ENCODE measurements around the gene OPN4. TPM values are rescaled to one million over a fixed set of nuclear protein-coding genes. Genes with fewer than 3 reads are reported as not detected.

OPN4 gene
- total RNA-seq, 1 donor from 2014 or later = not detected

DNA sequence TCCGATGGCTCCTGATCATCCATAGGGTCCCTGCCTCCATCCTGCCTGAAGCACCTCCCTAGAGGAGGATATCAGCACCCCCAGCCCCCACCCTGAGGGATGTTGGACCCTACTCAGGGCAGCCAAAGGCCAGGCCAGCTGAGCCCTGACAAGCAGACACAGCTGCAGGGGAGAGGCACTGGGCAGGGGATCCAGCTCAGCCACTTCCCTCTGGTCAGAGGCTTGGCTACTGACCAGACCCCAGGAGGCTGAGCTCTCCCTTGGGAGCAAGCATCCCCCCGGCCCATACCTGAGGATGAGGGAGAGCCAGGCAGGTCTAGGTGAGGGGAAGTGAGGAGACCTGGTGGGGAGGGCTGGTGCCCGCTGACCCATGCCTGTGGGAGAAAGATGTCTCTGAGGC lies 20.6 kb downstream of the OPN4 start:
- DNase-seq (ENCODE audit: low spot score in 2 of 2) (no peak), FAIRE-seq (no peak)

DNA sequence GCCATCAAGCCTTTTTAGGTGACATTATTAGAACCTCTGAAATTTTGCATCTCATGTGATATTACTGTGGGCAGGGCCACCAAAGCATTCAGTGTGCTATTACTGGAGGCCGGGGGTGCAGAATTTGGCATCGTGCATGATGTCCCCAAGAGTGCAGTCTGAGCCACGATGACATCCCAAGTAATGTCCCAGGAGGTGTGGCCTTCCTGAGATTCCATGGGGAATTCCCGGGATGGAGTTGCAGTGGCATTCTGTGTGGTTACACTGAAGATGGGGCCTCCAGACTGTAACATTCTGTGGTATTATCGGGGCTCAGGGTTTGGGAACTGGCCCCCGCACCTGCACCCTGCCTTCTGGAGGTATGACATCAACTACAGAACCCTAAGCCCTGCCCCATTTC lies 23.0 kb downstream of the OPN4 start:
- FAIRE-seq = no peak

DNA sequence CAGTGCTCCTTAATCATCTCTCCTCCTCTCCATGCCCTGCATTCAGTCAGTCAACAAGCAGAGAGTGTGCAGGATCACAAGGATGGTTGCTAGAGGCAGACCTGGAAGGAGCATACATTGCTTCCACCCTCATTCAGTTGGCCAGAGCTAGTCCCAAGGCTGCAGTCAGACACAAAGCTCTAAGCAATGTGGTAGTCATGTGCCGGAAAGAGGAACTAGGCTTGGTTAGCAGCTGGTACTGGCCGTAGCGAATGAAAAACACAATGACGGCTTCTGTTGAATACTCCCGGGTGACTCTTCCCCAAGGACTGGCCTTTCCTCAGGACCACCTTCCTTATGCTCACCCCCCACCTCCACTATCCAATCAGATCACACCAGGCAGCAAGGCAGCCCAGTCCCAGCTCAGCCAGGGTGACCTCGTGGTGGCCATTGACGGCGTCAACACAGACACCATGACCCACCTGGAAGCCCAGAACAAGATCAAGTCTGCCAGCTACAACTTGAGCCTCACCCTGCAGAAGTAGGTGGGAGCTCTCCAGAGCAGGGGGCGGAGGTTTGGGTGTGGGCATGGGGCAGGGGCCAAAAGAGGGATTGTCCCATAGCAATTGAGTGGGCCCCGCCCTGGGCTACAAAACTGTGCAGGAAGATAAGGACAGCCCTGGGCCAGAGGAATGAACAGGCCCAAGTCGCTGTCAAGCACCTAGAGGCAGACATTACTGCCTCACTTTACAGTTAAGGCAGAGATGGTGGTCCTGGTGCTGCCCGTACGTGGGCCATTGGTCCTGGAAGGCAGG lies 24.8 kb downstream of the OPN4 start:
- no peak for FAIRE-seq
- peak in 1 of 2 donors; percentile 55 for DNase-seq (ENCODE audit: low spot score in 2 of 2)

More for the DNA sequence above, 23.0 kb downstream of the OPN4 start:
- no peak for DNase-seq (ENCODE audit: low spot score in 2 of 2)

DNA sequence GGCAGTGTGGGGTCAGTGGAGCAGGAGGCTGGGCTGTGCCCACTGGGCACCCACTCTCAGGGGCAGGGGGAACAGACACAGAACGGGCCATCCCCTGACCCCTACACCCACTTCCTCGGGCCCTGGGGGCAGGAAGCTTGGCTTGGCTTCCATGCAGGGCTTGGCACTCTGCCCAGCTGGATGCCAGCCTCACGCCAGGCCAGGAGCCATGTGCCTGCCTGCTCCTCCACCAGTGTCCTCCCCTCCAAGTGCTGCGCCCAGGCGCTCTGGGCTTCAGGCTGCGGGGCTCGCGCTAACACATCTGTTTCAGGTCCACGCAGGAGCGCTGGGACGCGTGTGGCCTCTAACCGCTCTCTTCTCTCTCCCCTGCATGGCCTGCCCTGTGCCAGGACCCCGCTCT lies 26.7 kb downstream of the OPN4 start:
- FAIRE-seq (no peak), DNase-seq (ENCODE audit: low spot score in 2 of 2) (no peak)

DNA sequence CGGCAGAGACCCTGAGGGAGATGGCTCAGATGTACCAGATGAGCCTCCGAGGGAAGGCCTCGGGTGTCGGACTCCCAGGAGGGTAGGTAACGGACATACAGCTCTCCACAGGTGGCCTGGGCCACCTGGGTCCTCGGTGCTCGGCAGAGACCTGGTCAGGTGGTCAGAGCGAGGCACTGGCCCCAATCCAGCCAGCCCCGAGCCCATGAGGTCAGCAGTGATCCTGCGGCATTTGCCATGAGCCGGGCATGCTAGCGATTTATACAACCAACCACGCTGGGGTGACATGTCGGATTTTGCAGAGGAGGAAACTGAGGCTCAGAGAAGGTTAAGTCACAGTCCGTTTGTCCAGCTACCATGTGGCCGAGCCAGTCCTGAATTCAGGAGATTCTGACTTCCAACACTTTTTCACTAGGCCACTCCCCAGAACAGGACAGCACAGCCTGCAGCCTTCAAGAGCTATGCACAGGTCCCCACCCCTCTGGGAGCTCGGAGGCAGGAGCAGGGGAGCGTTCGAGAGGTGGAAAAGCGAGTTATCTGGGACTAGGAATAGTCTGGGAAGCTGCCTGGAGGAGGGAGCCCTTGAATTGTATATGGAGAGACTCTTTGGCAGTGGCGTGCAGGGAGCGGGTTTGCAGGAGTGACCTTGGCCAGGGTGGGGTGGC lies 27.5 kb downstream of the OPN4 start:
- no peak for DNase-seq (ENCODE audit: low spot score in 2 of 2)
- FAIRE-seq = no peak

DNA sequence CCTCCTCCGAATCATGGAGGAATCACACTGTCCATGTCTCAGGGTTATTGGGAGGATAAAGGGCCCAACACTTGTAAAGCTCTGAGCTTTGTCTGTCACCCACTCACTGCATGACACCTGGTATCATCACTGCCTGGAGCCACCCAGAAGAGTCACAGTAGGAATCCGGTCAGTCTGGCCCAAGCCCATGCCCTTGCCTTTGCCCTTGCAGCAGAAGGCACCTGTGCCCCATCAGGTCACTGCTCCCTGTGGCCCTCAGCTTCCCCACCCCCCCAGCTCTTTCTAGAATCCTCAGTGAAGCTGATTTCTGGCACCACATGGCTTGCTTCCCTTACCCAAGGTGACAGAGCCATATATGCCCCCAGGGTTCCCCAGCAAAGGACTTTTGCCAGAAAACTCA lies 28.3 kb downstream of the OPN4 start:
- FAIRE-seq = no peak
- DNase-seq (ENCODE audit: low spot score in 2 of 2) = no peak

DNA sequence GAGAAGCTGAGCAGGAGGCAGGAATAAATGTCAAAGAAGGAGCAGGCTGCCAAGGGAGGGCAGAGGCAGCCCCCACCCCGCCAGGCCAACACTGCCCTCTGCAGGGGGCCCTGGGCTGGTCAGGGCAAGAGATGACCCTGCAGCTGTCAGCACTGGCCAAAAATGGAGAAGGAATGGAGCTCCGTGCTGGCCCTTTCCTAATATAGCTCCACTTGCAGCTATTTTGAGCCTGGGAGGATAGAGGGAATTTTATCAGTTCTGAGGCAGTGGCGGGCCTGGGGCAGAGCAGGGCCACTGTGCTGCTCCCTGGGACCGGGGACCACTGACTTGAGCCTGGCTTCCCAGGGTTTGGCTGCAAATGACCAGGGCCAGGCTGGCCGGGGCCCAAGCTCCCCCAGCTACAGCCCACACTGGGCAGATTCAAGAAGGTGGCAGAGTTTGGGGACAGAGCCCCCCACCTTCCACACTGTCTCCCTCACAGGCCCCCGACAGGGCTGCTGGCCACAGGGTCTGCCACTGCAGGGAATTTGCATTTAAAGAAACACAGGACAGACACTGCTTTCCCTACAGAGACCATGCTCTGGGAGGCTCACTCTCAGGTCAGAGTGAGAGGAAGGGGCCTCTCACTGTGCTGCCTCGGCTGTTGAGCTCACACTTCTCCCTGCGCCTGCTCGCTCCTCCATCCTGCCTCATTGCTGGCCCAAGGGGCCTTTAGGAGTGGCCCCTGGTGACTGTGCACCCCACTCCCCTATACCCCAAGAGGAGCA lies 30.2 kb downstream of the OPN4 start:
- no peak for DNase-seq (ENCODE audit: low spot score in 2 of 2)
- FAIRE-seq = no peak

DNA sequence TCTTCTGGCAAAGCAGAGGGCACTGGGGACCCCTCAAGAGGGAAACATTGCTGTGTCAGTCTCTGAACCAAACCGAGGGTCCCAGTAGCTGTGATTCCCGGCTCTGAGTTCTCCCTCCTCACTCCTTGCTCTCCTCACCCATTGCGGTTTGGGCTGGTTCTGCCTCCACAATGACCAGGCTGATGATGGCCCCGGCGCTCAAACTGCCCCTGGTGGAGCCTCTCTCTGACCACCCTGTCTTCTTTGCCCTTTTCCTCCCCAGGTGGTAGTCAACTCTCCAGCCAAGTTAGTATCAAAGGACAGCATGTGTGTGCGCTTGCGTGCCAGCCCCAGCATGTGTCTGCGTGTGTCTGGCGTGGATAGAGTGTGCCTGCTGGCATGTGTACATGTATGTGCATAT lies 31.1 kb downstream of the OPN4 start:
- FAIRE-seq = no peak
- DNase-seq (ENCODE audit: low spot score in 2 of 2) = no peak

DNA sequence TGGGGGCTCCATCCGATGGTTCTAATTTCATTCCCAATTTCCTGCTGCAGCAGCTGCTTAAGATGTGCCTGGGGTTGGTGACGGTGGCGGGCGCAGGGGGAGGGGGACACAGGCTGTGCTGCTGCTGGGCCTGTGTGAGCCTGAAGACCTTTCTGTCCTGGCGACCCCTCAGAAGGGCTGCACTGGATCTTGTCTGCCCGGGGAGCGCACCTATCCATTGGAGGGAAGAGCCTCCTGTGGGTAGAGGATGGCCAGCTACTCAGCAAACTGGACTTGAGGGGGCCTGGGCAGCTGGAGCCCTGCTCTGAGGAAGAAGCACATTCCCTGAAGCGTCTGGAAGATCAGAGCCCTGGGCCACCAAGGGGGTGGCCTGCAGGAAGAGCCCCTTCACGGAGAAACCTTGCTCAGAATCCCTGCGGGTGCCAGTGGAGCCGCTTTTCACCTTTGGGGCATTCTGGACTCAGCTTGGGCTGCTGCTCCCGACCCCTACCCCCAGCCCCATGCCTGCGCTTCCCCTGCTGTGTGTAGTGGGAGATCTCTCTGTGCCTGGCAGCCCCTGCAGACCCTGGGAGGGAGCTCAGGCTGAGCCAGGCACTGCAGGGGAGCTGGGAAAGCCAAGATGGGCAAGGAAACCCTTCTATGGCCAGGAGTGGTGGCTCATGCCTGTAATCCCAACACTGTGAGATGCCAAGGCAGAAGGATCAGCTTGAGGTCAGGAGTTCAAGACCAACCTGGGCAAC lies 31.7 kb downstream of the OPN4 start:
- FAIRE-seq = no peak
- DNase-seq (ENCODE audit: low spot score in 2 of 2) = no peak

DNA sequence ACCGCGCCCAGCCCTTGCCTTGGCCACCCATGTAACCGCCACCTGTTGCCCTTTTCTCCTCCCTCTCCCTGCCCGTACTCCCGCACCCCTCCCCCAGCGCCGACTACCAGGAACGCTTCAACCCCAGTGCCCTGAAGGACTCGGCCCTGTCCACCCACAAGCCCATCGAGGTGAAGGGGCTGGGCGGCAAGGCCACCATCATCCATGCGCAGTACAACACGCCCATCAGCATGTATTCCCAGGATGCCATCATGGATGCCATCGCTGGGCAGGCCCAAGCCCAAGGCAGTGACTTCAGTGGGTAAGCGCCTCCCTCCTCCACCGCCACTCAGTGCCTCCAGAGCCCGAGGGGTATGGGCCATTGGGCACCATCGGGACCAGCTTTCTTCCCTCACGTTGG lies 32.6 kb downstream of the OPN4 start:
- DNase-seq (ENCODE audit: low spot score in 2 of 2) = no peak
- FAIRE-seq = no peak

DNA sequence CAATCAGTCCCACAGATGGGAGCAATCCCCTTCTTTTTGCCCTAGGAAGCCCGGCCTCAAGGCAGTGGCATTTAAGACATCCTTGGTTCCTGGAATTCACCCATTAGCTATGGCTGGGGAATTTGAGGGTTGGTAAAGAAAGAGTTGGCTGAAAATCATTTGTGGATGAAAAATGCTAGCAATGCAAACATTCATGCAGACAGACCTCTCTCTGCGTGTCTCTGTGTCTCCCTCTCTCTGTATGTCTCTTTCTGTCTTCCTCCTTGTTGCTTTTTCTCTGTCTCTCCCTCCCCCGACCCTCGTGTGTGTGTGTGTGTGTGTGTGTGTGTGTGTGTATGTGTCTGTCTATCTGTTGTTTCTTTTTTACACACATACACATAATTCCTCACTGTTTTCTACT lies 33.4 kb downstream of the OPN4 start:
- DNase-seq (ENCODE audit: low spot score in 2 of 2) (no peak), FAIRE-seq (no peak)

DNA sequence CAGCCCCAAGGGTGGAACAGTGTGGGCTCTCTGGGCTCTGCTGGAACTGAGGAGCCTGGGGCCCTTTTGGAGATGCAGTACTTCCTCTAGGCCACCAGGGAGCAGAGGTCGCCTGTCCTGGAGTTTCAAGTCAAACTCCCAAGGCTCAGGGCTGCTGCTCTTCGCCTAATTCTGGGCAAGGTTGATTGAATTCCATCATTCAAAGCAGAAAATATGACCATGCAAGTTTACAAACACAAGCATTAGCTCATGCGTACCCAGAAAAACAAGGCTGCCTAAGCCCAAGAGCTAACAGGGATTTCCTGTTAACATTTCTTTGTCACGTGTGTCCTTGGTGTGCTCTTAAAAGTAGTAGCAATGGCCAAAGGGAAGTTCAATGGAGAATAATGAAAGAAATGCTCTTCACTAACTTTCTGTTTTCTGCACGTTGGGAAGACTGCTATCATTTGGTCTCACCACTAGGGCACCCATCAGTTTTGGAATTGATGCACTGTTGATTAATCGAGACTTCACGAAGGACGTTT lies 34.1 kb downstream of the OPN4 start:
- FAIRE-seq (no peak), DNase-seq (ENCODE audit: low spot score in 2 of 2) (peak in 1 of 2 donors; percentile 71)

DNA sequence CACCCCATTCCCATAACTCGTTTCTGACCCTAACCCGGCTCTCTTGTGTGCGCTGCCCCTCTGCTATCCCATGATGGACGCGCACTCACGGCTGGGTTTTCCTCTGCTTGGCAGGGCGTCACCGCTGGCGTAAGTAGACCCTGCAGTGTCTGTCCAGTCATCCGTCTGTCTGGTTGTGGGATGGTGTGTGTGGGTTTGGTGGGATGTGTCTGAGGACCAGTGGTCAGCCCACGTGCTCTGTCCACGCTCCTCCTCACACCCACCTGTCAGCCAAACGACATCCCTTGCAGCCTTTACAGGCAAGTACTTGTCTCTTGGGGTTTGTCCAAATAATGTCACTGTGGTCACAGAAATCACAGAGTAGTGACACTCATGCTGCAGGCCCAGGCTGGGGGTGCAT lies 34.8 kb downstream of the OPN4 start:
- FAIRE-seq = no peak
- no peak for DNase-seq (ENCODE audit: low spot score in 2 of 2)

DNA sequence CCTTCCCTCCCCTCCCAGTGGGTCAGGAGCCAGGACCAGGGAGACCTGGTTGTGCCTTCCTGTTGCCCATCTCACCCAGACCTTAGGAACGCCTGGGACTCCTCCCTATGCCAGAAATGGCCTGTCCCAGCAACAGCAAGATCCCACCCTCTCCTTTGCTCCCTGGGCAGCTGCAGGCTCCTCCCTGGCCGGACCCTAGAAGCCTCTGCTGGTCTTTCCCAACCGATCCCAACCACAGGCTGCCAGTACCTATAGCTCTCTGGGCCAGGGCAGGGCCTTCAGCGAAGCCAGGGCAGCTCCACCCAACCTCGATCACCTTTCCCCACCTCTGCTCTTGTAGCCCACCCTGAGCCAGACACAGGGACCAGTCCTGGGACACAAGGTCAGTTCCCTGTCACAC lies 35.9 kb downstream of the OPN4 start:
- FAIRE-seq = no peak
- no peak for DNase-seq (ENCODE audit: low spot score in 2 of 2)

DNA sequence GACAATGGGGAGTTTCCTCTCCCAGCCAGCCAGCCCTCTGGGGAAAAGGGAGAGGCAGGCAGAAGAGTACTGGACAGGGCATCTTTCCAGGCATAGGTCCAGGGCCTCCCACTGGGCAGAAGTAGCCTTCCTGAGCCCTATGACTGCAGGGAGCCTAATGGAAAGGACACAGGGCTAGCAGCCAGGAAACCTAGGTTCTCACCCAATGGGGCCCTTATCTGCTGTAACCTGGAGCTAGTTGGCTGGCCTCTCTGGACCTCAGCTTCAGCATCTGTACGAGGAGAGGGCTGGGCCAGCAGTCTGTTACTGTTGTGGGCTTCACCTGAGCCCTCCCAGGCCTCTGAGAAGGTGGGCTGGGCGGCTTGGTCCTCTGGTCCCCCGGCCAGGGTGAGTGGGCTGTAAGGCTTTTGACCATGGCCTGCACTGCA lies 36.3 kb downstream of the OPN4 start:
- DNase-seq (ENCODE audit: low spot score in 2 of 2) = no peak
- no peak for FAIRE-seq

DNA sequence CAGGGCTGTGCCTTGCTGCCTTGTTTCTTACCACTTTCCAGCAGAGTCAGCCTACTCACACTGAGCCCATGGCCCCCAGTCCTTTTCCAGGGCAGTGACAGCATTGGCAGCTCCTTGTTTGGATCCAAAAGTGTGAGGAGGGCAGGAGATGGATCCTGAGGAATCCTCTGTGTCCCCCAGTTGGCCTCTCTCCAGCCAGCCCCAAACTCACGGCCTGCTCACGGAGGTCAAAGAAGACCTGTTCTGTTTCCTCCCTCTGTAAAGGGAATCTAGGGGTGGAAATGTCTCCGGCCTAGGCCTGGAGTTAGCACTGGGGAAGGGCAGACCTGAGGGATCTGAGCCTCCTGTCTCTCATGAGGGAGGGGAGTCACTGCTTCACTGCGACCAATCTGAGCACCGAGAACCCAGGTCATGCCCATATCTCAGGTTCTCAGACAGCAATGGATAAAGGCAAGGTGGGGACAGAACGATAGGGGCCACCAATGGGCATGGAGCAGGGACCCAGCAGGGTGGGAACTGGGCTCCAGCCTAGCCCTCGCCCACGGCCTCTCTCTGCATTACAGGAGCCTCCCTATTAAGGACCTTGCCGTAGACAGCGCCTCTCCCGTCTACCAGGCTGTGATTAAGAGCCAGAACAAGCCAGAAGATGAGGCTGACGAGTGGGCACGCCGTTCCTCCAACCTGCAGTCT lies 37.1 kb downstream of the OPN4 start:
- FAIRE-seq = no peak

DNA sequence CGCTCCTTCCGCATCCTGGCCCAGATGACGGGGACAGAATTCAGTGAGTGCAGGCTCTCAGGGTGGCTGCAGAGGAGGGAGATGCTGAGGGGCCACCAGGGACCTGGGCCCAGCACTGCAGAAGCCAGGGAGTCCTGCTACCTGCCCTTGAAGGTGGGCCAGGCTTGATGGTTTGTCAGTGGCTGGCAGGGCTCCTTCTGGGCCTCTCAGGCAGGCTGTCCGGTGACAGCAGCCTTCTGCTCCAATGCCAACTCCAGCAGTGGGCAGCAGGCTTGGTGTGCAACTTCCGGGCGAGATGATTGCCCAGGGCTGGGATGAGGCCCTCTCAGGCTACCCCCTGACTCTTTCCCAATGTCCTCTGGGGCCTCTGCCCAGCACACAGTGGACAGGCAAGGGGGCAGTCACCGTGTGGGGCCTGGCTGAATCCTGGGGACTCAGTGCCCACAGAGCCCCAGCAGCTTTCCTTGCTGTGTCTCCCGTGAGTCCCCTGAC lies 37.7 kb downstream of the OPN4 start:
- DNase-seq (ENCODE audit: low spot score in 2 of 2) = no peak
- FAIRE-seq = no peak

More for the DNA sequence above, 37.1 kb downstream of the OPN4 start:
- DNase-seq (ENCODE audit: low spot score in 2 of 2) = no peak

DNA sequence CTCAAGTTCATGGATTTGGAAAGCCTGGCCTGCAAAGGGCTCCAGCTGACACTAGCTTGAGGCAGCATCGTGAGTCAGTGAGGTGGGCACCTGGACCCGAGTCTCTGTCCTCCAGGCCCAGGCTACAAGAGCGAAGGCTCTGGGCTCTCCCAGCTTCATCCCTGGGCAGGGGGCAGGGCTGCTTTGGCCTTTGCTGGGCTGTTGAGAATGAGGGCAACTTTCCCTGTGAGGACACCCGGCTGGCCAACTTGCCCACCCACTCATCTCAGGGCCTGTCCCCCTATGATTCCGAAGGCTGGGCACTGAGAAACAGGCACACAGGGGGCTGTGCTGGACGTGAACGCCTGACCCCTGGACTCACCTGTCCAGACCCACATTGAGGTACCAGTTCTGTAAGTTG lies 38.3 kb downstream of the OPN4 start:
- no peak for FAIRE-seq
- no peak for DNase-seq (ENCODE audit: low spot score in 2 of 2)

DNA sequence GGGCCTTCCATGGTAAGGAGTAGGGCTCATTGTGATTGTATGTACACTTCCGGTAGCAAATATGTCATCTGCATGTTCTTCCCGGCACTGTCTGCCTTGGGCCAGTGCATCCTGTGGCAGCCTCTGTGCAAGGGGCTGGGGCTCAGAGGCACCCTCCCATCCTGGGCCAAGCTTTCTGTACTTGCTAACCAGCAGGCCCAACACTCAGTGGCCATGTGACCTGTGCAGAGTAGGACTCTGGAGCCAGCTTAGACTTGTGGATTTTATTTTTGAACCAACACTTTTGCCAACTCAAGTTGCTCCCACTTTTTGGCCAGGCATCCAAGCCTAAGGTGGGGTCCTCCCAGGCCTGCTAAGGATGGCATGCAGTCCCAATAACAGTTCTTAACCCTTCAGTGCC lies 38.9 kb downstream of the OPN4 start:
- DNase-seq (ENCODE audit: low spot score in 2 of 2) = no peak
- FAIRE-seq = no peak

All from frontal cortex (tissue), 4 donors.